HG03060 (cell line): ENCODE measurements around the gene MAPK9.
"Not testable (repeated sequence)": the region's sequence is repeated elsewhere in the genome, so short reads cannot be mapped to it uniquely, and the experiment has no call there.

ENCODE experiments used
- ATAC-seq: cut with Tn5 transposase; IDR thresholded peaks from one replicate; pipeline ENCODE4 v1.9.1; 2021; ENCODE audit warnings: low read depth, moderate number of reproducible peaks; ENCODE audit not compliant: unreplicated experiment

The MAPK9 gene

DNA sequence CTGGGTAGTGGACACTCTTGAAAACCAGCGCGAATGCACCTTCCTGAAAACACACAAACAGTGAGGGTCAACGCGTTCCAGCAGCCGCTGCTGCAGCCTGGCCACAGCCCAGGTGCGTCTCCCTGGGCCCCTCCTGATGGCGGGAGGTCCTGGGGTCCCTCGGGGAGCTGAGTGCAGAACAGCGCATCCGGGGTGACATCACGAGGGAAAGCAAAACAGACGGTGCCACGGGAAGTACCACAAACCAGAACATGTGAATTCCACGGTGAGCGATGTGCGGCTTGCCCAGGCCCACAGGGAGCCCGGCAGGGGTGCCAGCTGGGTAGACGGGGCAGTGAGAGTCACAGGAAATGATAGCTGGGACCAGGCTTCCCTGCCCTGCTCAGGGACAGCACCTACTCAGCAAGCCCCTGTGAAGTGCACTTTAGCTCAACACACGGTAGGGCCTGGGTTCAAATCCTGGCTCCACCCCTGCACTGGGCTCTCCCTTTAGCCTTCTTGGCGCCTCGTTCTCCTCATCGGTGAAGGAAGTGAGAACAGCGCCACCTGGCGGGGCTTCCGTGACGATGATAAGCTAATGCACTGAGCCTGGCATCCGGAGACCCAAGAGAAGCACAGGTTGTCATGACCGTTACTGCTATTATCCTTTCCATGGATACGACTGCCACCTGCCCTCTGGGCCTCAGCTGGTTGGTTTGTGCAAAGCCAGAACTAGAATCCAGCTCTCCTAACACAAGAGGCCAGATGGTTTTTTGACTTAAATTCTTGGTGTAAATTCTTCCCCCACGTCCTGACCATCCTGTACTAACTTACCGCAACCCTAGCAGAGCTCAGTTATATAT lies 36.6 kb upstream of the MAPK9 start:
- ATAC-seq, result no peak

DNA sequence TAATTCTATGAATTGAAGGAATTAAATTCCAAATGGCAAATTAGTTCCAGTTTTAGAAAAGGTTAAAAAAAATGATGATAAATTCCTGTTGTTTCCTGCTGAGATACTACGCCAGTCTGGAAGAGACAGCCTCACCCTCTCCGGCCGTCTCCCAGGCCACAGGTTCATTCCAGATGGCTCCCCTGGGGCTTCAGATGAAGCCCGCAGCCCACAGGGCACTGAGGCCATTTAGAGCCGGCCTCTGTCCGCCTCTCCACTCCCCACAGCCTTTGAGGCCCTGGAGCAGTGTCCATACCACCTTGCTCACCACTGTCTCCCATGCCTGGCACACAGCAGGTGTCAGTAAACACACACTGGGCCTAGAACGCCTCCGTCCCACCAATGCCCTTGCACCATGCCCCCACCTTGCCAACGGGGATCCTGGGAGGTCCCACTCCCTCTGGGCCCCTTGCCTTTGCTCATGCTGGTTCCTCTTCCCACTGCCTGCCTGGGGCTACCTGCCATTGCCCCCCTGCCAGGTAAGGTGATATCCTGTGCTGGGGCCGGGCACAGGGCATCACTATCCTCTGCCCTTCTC lies 35.2 kb upstream of the MAPK9 start:
- ATAC-seq, result no peak

DNA sequence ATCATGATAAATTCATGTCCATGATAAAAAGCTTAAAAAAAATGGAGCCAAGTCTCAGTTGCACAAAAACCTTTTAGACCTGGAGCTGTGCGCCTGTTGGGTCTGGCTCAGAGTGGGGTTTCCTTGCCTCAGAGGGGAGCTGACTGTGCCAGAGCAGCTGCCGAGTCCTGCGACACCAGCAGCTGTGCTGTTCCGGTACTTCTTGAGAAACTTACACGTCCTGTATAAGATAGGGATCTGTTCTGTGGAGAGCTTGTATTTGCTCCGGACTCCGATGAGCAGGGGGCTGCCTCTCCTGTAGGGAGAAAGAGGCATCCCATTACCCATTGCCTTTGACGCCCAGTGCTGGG lies 32.7 kb upstream of the MAPK9 start:
- no peak for ATAC-seq

DNA sequence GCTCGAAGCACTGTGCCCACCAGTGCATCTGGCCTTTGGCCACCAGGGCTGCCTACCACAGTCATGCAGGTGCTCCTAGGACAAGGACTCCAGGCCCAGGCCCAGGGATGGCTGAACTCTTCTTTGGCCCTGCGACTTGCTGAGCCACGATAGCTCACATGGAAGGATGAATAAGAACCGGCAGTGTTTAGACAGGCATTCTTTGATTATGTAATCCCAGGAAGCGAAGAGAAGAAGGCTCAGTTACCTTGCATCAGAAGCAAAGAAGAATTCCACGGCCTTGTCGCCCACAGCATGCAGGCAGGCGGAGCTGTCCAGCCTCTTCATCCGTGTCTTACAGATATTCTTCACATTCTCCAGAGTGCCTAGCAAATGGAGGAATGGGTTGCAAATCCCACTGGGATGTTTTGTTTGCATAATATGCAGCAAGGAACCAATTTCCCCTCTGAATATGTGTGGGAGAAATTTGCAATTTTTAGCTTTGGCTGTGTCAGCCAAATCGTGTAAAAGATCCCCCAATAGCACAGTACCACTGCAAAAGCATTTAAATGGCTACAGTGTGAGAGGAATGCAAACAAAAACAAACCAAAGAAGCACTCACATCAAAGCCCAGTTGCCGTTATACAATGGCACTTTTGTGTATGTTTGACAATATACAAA lies 32.2 kb upstream of the MAPK9 start:
- ATAC-seq, result no peak

DNA sequence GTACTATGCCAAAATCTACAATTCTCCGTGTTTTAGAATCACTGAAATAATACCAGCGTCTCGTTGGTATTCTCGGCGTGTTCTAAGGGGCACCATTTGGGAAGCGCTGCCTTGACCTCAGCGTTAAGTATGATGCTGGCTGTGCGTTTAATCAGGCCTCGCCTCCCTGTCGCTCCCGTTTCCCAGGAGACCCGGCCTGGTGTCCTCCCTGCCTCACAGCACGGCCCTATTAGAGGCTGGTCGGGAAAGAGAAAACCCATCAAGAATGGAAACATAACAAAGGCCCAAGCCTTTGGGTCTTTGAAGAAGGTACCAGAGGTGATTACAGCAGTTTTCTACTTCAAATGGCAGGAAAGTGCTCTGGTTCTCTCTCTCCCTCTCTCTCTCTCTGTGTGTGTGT lies 31.3 kb upstream of the MAPK9 start:
- ATAC-seq, result no peak

DNA sequence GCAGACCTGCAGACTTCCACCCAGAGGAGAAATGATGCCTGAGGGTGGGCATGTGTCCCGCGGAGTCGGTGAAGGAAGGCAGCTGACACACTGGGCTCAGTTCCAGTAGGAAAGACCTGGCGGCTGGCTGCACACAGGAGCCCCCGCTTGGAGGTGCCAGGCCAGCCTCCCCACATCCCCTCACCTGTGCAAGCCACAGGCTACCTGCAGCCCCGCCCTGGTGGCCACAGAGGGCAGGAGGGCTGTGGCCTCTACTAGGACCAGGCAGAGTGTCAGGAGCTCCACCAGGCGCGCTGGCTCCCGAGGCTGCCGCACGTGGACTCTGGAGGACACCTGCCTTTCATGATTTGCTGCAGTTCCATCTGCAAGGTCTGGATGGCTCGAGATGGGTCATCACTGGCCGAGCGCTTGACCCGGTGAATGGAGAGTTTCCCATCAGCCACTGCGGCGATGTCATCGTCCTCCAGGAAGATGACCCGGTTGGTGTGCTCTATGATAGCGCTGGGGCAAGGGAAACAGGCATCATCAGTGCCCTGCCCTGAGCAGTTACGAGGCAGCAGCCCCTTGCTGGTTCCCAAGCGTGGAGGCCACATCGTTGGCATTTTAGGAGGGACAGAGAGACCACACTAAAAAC lies 26.7 kb upstream of the MAPK9 start:
- no peak for ATAC-seq

DNA sequence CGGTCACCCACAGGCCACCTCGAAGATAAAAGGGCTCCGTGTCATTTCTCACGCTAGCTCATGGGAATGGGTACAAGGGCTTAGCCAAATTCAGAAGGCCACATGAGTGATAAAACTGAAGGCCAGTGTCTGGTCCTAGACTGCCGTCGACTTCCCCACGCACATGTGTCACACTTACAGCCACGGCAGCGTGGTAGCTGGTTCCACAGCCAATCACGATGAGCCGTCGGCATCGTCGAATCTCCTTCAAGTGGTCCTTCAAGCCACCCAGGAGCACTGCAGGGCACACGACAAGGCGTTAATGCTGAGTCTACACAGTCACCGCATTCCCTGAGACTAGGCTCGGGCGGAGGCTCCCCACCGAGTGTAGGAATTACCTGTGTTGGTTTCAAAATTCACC lies 24.7 kb upstream of the MAPK9 start:
- ATAC-seq, result no peak

DNA sequence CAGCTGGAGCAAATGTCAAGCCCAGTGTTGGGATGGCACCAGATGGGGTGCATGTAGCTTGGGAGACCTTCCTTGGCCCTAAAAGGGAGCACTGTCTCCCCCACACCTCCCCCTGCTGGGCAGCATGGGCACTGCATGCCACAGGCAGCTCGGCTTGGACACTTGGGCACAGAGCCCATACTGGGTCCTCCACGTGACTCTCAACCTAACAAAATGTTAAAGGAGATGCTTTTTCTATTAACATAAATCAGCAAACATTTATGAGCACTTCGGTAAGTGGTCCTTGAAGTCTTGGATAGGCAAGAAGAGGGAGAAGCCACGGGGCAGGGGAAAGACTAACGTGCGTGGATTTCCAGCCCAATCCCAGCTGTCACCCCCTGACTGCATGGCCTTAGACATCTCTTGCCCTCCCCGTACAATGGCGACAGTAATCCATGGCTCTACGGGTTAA lies 23.9 kb upstream of the MAPK9 start:
- no peak for ATAC-seq

DNA sequence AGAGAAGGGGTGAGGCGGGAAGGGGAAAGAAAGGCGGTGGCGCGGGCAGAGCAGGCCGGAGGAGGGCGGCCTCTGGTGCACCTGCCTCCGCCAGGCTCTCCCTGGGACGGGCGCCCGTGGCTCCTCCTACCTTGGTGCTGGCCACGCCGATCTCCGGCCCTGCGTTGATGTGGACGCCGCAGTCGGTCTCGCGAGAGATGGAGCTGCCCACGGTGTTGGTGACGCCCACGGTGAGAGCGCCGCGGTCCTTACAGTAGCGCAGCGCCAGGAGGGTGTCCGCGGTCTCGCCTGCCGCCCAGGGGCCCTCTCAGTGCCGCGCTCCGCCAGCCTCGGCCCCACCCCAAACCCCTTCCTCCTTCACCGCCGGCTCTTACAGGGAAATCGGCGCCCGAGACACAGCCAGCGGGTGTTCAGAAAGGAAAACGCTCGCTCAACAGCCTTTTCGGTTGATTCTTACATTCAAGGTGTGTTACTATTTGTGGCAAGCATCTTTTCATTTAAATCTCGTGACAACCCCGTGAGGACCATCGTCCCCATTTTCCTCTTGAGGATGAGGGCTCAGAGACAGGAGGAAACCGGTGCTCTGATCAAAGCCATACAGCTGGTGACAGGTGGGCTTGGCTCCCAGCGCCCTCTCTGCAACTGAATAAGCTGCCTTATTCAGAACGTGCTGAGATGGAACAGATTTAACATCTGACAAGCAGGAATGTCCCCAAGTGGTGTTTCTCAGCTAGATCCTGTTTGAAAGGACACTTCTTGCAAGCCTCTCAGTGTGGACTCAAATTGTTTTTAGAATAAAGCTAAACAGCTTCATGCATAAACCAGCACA lies 22.0 kb upstream of the MAPK9 start:
- ATAC-seq, result no peak

DNA sequence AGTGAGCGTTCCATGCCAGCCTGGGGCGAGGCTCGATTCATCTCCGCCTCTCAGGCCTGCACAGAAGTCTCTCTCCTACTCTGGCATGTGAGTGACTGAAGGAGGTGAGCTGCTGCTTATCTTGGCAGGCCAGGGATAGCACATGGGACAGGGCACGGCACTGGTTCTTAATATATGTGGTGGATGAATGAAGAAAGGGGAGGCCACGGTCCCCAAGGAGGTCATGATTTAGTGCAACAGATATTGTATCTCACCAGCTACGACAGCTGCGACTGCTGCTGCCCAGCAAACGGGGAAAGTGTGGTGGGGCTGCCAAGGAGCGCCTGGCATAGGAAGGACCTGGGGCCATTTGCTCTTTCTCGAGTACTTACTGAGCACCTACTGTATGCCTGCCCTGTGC lies 19.3 kb upstream of the MAPK9 start:
- no peak for ATAC-seq

DNA sequence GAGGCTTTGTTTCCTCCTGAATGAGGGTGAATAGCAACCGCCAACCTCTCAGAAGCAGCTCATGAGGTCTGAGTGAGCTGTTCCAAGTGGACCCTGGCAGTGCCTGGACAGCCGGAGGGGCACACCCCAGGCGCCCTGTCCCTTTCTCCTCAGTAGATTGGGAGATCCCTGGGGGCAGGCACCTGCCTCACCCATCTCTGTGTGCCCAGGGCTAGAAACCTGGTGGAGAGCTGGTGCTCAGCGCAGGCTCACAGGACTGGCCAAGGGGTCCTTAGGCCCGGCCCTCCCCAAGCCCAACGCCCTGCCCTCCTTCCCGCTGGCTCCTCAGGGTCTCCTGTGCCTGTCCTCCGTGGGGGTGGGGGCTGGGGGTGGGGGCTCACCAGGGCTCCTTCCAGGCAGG lies 14.9 kb upstream of the MAPK9 start:
- ATAC-seq, result no peak

DNA sequence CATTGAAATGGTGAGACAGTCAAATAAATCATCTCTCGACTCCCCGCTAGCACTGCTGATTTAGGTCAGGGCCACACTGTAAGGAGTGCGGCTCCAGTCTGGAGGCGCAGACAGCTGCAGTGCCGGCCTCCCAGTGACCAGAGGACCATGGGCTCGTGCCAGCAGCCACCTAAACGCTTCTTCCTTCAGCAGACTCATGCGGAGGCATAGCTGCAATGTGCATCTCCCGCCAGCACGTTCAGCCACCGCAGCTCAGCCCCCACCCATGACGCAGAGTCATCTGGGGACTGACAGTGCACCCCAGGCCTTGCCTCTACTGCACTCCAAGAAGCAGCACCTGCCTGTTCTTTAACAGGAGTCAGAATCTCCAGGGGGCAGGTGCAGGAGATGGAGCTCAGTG lies 13.6 kb upstream of the MAPK9 start:
- ATAC-seq, result no peak

DNA sequence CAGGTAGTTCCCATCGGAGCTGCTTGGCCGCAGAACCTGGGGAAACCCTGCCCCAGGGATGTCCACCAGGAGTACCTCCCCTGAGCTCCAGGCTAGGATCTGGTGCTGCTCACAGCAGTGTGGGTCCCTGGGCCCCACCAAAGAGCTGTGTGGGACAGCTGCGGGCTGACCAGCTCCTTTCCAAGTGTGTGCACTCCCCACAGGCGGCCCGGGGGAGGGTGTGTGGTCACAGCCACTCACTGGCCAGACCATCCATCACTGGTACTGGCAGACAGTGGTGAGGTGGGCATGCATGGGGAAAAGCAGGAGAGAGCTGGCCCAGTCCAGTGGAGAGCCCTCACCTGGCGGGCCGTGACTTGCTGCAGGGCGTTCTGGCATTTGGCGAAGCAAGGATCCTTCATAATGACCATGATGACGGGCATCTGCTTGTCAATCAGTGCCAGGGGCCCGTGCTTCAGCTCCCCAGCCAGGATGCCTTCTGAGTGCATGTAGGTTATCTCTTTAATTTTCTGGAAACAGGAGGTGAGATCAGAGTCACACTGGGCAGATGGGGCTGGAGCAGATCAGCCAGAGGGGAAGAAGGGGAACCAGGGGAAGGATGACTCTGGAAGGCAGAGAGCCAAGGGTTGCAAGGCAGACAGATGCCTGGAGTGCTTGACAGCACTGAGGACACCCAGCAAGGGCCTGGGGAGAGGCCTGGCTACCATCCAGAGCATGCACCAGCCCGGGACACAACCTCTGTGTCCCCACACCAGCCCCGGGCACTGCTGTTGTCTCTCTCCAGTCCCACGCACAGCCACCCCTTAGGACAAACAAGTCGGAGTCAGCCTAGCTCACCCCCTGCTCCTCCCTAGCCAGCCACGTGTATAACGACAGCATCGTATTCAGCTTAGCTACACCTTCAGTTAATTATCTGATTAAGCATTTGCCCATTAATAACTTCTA lies 12.8 kb upstream of the MAPK9 start:
- ATAC-seq, result no peak

DNA sequence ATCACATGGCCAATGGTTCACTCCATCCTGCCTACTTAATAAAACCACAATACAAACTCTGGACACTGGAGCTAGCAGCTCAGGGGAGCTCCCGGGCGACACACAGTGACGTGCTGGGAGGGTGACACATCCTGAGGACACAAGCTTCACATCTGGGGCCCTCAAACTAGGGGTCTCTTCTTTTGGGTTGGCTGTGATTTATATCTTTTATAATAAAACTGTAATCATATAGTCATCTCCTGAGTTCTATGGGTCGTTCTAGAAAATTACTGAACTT lies 12.1 kb upstream of the MAPK9 start:
- ATAC-seq, result no peak

DNA sequence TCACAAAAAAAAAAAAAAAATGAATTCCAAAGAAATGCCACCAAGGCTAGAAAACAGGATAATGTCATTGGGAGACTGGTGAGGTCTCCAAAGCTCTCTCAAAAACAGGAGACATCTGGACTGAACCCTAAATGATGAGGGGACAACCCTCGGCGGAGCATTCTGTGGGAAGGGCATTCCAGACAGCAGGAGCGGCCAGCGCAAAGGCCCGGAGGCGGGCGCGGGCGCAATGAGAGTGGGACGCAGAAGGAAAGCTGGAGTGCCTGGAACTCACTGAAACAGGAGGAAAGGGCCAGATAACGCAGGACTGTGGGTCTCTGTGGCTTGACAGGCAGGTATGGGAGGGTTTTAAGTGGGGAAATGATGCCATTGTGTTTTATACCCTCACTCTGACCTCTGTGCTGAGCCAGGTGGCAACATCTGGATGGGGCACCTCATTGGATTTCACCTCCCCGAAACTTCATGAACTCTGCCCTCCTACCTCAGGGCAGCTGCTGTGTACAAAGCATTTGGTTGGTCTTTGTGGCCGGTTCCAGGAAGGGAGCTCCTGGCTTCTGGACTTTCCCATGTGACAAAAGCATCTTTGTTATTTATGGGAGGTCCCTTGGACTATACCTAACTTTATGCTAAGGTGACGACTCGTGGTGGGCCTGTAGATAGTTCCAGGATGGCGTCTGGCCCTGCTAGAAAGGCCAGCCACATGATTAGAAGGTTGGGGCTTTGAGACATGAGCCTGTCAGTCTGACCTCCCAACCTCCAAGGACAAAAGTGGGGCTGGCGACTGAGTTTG lies 11.5 kb upstream of the MAPK9 start:
- ATAC-seq, result no peak

DNA sequence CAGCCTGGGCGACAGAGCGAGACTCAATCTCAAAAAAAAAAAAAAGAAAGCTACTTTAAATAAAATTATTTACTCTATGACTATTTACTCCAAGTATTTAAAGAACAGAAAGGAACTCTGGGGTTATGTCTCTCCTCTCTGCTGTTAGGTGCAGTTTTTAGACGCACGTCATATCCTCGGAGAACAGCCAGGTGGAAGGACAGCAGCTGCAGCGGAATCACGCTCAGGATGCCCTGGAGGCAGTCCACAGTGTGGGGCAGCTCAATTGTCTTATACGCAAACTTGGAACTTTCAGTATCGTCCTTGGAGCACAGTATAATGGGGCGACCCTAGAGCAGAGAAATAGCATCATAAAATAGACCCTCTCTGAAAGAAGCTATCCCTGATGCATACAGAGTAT lies 10.4 kb upstream of the MAPK9 start:
- ATAC-seq, result no peak

DNA sequence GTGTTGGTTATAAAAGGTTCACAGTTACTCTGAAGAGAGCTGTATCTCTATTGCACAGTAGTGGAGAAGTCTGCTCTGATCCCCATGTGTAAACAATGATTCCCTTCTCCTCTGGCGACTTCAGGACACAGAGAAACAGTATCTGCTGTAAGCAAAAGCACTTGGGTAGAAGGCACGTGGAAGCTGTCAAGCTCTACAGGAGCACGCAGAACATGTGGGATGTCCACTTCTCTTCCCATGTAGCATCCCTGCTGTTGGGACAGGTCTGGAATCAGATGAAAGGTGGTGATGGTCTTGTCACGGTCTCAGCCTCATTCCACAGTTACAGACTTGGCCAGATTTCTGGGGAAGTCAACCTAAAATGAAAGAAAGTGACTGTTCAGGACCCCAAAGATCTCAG lies 9.4 kb upstream of the MAPK9 start:
- ATAC-seq, result no peak

DNA sequence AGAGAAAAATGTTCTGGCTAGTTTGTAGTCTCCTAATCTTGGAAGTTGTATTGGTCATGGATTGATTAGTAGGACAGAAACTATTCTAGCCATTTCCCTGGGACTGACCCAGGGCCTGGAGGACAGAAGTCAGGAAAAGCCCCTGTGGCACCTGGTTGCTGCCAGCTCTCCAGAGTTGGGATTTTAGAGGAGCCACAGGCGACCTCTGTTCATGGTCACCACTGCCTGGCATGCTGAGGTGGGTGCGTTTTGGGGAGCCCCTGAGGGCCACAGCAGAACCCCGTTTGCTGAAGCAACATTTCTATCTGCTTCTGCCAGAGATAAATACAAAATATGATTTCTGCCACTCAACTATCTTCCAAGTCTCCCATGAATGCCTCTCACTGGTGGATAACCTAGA lies 7.6 kb upstream of the MAPK9 start:
- ATAC-seq, result no peak

DNA sequence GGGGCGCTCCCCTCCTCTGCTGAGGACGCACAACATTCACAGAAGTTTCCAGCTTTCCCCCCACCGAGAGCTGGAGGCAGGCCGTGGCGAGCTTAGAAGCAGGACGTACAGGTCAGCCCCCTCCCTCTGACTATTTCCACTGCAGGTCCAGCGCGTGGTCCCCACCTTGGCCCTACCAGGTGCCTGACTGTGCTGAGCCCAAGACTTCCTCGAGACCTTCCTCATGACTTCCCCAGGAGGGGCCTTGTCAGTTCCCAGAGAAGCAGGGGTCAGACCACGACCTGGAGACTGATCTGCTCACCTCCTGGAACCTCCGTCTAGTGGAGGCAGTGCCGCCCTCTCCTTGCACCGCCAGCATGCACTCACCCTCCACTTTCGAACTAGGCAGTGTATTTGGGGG lies 7.1 kb upstream of the MAPK9 start:
- not testable (repeated sequence) for ATAC-seq
